IMR-90 (cell line): ENCODE results near the gene ASB7.

Source experiments
- CEBPB ChIP-seq: IDR thresholded peaks from 2 replicates; pipeline ENCODE4 v1.6.1; 2012; ENCODE audit warnings: low read depth, low read length, improper control_type of control experiment
- CTCF ChIP-seq: conservative IDR thresholded peaks from 2 replicates; pipeline ENCODE4 v1.5.1; 2012; ENCODE audit warnings: mild to moderate bottlenecking, low read depth, low read length, improper control_type of control experiment
- FOS ChIP-seq: fragments of 150-350 bp; IDR thresholded peaks from 2 replicates; pipeline ENCODE4 v1.6.1; 2016; ENCODE audit warnings: low read depth, low read length
- MXI1 ChIP-seq: IDR thresholded peaks from 2 replicates; pipeline ENCODE4 v1.6.1; 2012; ENCODE audit warnings: low read depth, mild to moderate bottlenecking, low read length, moderate library complexity, borderline replicate concordance
- POLR2A ChIP-seq: IDR thresholded peaks from 2 replicates; pipeline ENCODE4 v1.6.1; 2012; ENCODE audit warnings: mild to moderate bottlenecking, low read depth, low read length
- RAD21 ChIP-seq: IDR thresholded peaks from 2 replicates; pipeline ENCODE4 v1.6.1; 2012; ENCODE audit warnings: low read length, improper control_type of control experiment

- no peak for TF ChIP-seq POLR2A
- no peak for TF ChIP-seq CEBPB
- no peak for TF ChIP-seq RAD21
- no peak for TF ChIP-seq CTCF
- TF ChIP-seq FOS: no peak
- no peak for TF ChIP-seq MXI1
Measured at GRCh38 chr15:100688549-100689120, 86.2 kb downstream of the ASB7 start.
